RWPE1 (cell line): ENCODE results near the gene E2F3.

ENCODE experiments used
- CTCF ChIA-PET: fragments of 350-600 bp; sonication (Branson Sonifier 250); formaldehyde crosslinking; extraction: SDS; loops from one replicate; lab custom pipeline; 2021; lab: Yijun Ruan, JAX
- POLR2A ChIA-PET: fragments of 400-600 bp; formaldehyde crosslinking; extraction: SDS; loops from one replicate; lab custom pipeline; 2020; ENCODE audit warnings: antibody characterized with exemption; ENCODE audit not compliant: low non-redundant PET; lab: Yijun Ruan, JAX
- DNase-seq: peaks from one replicate; pipeline ENCODE4 v3.0.0; 2012; ENCODE audit warnings: low spot score
- H3K27ac ChIP-seq: fragments of 450-650 bp; 2 replicates; pipeline ENCODE4 v1.5.1; 2017
- TF ChIP-seq, protein P1 (sequence below): fragments of 450-650 bp; conservative IDR thresholded peaks from 2 replicates; pipeline ENCODE4 v1.5.1; 2017; ENCODE audit warnings: low read depth, mild to moderate bottlenecking

E2F3 gene

DNA sequence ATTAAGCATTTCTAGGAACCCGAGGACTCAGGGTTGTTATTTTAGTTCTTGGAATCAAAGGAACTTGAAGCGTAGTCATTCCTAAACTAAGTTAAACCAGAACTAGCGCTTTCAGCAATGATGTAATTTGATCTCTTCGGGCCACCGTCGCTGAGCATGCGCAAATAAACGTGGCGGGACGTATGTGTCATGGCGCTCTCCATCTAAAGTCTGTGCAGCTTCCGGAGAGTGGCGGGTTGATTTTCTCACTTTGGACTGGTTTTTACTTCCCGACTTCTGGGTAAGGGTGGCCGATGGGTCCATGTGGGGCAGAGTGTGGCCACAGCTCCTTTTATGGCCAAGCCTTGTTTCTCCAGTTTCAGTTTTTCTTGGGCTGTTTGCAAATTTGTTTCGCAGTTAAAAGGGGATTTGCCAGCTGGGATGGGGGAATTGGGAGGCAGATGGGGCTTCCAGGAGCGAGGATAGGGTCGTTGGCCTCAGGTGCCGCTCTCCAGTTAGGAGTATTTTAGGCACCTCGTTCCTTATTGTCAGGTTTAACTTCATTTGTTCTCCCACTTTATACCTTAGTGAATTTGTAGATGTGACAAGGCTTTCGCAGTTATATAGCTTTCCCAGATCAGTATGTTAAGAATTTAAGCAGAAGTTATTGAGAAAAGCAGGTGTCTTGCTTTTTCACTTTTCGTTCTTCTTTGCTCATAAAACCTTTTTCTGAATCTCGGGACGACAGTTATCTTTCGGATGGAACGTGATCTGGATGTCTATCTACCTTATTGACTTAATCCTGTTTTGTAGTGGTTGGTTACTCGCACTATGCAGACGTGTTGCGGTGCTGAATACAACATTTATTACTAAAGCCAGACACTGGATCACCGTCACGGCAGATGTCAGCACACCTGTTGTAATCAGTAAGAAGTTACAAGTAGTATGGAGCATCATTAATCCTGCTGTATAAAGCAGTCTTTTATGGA, 132.9 kb downstream of the E2F3 start, which contains the start of gene CDKAL1:
CDKAL1 (plus strand) TSS at position 163 of the 968 bp plus-strand sequence. CDS start 11,894 bp downstream, outside the sequence.
- ChIA-PET CTCF (interaction anchor here (0.6 kb wide), 1 partner anchor 1054 kb away, joined by 4 read pairs; no protein-coding TSS in a partner anchor), POLR2A (no interaction called here)
- TF ChIP-seq, protein P1, sequence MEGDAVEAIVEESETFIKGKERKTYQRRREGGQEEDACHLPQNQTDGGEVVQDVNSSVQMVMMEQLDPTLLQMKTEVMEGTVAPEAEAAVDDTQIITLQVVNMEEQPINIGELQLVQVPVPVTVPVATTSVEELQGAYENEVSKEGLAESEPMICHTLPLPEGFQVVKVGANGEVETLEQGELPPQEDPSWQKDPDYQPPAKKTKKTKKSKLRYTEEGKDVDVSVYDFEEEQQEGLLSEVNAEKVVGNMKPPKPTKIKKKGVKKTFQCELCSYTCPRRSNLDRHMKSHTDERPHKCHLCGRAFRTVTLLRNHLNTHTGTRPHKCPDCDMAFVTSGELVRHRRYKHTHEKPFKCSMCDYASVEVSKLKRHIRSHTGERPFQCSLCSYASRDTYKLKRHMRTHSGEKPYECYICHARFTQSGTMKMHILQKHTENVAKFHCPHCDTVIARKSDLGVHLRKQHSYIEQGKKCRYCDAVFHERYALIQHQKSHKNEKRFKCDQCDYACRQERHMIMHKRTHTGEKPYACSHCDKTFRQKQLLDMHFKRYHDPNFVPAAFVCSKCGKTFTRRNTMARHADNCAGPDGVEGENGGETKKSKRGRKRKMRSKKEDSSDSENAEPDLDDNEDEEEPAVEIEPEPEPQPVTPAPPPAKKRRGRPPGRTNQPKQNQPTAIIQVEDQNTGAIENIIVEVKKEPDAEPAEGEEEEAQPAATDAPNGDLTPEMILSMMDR: no peak
- peak within 1 kb of the TSS; percentile 81 for H3K27ac ChIP-seq
- DNase-seq: peak; percentile 73

DNA sequence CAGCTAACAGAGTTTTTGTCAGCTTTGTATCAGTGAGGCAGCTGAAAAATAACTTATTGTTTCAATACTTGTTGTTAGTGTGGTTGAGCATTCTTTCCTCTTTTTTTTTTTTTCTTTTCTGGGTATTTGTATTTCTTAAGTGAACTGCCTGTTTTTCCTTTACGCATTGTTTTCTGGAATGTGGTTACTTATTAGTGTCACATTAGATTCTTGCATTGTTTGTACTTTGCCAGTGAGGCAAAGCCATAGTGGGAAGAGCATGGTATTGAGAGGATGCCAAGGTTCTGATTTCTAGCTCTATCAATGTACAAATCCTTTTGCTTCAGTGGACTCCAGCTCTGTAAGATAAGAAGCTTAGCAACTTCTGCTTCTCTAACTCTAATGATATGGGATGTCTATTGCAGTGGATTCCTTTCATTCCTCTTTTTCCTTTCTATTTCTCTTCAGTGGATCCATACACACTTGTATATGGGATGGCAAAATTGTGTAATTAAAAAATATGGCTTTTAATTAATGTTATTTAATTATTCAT, 136.5 kb downstream of the E2F3 start:
- TF ChIP-seq, protein P1: no peak
- no peak for DNase-seq
- no peak overlapping the region for H3K27ac ChIP-seq
- POLR2A ChIA-PET: interaction anchor here (0.7 kb wide), 1 partner anchor 96 kb away, joined by 10 read pairs; no protein-coding TSS in a partner anchor
- CTCF ChIA-PET: no interaction called here

DNA sequence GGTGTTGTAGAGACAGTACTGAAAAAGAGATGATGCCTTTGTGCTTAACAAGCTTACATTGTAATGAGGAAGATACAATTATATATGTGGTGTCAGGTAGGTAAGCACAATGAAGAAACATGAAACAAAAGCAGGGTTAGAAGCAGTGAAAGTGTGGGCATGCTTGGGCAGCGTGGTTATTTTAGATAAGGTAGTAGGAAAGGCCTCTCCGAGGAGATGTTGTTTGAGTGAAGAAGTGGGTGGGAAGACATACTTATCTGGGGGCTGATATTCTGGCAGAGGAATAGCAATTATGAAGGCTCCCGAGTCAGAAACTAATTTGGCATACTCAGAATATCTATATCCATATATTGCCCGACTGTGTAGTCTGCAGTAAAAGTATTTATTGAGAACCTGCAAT, 137.2 kb downstream of the E2F3 start:
- POLR2A ChIA-PET: no interaction called here
- TF ChIP-seq, protein P1: no peak
- CTCF ChIA-PET: no interaction called here
- no peak for DNase-seq
- no peak overlapping the region for H3K27ac ChIP-seq

DNA sequence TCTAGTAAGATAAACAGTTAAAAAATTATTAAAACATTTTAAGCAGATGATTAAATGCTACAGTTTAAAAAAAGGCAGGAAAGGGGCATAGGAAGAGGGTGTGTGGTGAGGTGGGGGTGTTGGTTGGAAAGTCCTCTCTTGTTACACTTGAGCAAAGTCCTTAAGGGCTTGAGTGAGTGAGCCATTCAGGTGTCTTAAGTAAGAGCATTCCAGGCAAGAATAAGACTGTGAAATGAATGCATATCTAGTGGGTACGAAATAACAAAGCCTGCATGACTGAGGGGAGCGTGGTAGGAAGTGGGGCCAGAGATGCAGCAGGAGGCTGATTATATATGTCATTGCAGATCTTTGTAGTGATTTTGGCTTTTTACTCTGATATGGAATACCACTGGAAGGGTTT, 137.7 kb downstream of the E2F3 start:
- ChIA-PET CTCF (no interaction called here), POLR2A (no interaction called here)
- TF ChIP-seq, protein P1: no peak
- no peak overlapping the region for H3K27ac ChIP-seq
- DNase-seq: no peak

DNA sequence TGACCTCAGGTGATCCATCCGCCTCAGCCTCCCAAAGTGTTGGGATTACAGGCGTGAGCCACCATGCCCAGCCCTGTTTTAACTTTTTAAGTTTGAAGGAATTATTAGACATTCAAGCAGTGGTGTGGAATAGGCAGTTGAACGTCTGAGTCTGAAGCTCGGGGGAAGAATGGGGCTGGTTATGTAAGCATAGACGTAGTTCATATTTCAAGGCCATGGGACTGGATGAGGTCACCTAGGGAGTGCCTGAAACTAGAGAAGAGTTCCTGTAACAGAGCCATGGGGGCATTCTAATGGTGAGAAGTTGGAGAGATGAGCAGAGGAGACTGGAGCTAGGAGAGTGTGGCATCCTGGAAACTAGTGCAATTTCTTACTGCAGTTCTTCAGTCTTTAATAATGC, 139.0 kb downstream of the E2F3 start:
- CTCF ChIA-PET: interaction anchor here (0.6 to 1.1 kb wide), 2 partner anchors 119 to 1048 kb away, joined by 3 read pairs; no protein-coding TSS in a partner anchor
- no peak overlapping the region for H3K27ac ChIP-seq
- POLR2A ChIA-PET: no interaction called here
- TF ChIP-seq, protein P1: no peak
- no peak for DNase-seq

DNA sequence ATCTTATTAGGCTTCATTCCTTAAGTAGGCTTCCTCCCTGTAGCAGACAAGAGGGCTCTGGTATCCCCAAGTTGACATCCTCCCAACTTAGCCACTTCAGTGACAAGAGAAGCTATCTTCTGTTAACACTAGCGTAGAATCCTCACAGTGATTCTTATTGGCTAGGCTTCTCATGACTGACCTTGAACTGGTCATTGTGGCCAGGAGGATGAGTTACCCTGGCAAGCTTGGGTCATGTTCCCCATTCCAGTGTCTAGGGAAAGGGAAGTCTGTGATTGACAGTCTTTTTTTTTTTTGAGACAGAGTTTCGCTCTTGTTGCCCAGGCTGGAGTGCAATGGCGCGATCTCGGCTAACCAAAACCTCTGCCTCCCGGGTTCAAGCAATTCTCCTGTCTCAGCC, 139.7 kb downstream of the E2F3 start:
- TF ChIP-seq, protein P1: no peak
- DNase-seq: no peak
- ChIA-PET CTCF (interaction anchor here (1.1 to 1.2 kb wide), 2 partner anchors 13 to 1047 kb away, joined by 3 read pairs; no protein-coding TSS in a partner anchor), POLR2A (no interaction called here)
- H3K27ac ChIP-seq: peak overlapping the region; percentile 22; the same call in 1 of the 2 replicates
